HG02943 (cell line): ENCODE data around the gene CASP8.

Source experiments
- ATAC-seq: cut with Tn5 transposase; IDR thresholded peaks from one replicate; pipeline ENCODE4 v1.9.1; 2021; ENCODE audit warnings: mild to moderate bottlenecking, low read depth, moderate library complexity; ENCODE audit not compliant: unreplicated experiment

Gene CASP8

GRCh38 chr2:201320701-201321100 is 60.4 kb downstream of the CASP8 start:
- no peak for ATAC-seq

DNA sequence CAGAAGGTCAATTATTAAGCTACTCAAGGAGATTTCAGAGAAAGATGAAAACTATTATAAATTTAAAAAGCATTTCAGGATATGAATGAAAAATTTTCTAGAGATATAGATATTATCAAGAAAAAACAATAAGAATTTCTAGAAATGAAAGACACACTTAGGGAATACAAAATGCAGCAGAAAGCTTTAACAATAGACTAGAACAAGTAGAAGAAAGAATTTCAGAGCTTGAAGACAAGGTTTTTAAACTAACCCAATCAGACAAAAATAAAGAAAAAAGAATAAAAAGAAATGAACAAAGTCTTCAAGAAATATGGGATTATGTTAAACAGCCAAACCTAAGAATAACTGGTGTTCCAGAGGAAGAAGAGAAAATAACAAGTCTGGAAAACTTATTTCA is 62.4 kb downstream of the CASP8 start:
- ATAC-seq: no peak

DNA sequence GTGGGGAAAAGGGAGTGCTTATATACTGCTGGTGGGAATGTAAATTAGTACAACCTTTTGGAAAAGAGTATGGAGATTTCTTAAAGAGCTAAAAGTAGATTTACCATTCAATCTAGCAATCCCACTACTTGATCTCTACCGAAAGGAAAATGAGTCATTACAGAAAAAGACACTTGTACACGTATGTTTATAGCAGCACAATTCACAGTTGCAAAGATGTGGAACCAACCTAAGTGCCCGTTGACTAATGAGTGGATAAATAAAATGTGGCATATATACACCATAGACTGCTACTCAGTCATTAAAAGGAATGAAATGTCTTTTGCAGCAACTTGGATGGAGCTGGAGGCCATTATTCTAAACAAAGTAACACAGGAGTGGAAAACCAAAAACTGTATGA is 67.3 kb downstream of the CASP8 start:
- ATAC-seq: no peak

DNA sequence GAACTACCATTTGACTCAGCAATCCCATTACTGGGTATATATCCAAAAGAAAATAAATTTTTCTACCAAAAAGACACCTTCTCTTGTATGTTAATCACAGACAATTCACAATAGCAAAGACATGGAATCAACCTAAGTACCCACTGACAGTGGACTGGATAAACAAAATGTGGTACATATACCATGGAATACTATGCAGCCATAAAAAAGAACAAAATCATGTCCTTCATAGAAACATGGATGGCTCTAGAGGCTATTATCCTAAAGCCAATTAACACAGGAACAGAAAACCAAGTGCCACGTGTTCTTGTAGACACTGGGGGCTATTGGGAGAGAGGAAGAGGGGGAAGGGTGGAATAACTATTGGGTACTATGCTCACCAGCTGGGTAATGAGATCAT is 69.1 kb downstream of the CASP8 start:
- ATAC-seq: no peak
